GM19395 (cell line): Measurements from ENCODE around the gene CASKIN2.
"Not testable (repeated sequence)": the region's sequence is repeated elsewhere in the genome, so short reads cannot be mapped to it uniquely, and the experiment has no call there.

Experiments
- ATAC-seq: cut with Tn5 transposase; IDR thresholded peaks from one replicate; pipeline ENCODE4 v1.9.1; 2021; ENCODE audit warnings: mild to moderate bottlenecking, moderate library complexity; ENCODE audit not compliant: unreplicated experiment

The CASKIN2 gene

GRCh38 chr17:75524269-75524969, 9.1 kb upstream of the CASKIN2 start:
- no peak for ATAC-seq

- ATAC-seq = no peak
These were observed 8.3 kb upstream of the CASKIN2 start for GRCh38 chr17:75523647-75524046.

GRCh38 chr17:75521951-75522727, 6.8 kb upstream of the CASKIN2 start:
- ATAC-seq = no peak

GRCh38 chr17:75521290-75521689, 6.0 kb upstream of the CASKIN2 start:
- ATAC-seq = no peak

GRCh38 chr17:75520413-75520812, 5.1 kb upstream of the CASKIN2 start:
- not testable (repeated sequence) for ATAC-seq

- ATAC-seq = no peak
These were observed 3.7 kb upstream of the CASKIN2 start for GRCh38 chr17:75518983-75519537.

- ATAC-seq = no peak
These were observed 2.9 kb upstream of the CASKIN2 start for GRCh38 chr17:75518201-75518600.

- no peak for ATAC-seq
These were observed 2.0 kb upstream of the CASKIN2 start for GRCh38 chr17:75517297-75517865.

- peak; percentile 13 for ATAC-seq
These were observed 1.4 kb upstream of the CASKIN2 start for GRCh38 chr17:75516619-75517296.

- peak; percentile 69 for ATAC-seq
These were observed 900 bp upstream of the CASKIN2 start, which contains the start of gene TSEN54 for GRCh38 chr17:75516255-75516618. Gene TSEN54, plus strand, starts transcription at chr17:75516528. Its CDS starts 33 bp downstream, at chr17:75516561.

- ATAC-seq = no peak
These were observed 330 bp downstream of the CASKIN2 start for GRCh38 chr17:75514919-75515495.

GRCh38 chr17:75514299-75514918, 928 bp downstream of the CASKIN2 start:
- ATAC-seq = no peak

GRCh38 chr17:75513641-75514000, 1.7 kb downstream of the CASKIN2 start:
- ATAC-seq = no peak

GRCh38 chr17:75512926-75513640, 2.3 kb downstream of the CASKIN2 start:
- ATAC-seq = no peak

GRCh38 chr17:75511610-75512575, 3.4 kb downstream of the CASKIN2 start:
- ATAC-seq = no peak

- ATAC-seq = no peak
These were observed 4.1 kb downstream of the CASKIN2 start for GRCh38 chr17:75511270-75511609.

GRCh38 chr17:75509528-75510258, 5.6 kb downstream of the CASKIN2 start:
- no peak for ATAC-seq

GRCh38 chr17:75508931-75509361, 6.4 kb downstream of the CASKIN2 start:
- ATAC-seq = no peak
